GM12872 (cell line): ENCODE data around the gene ARHGAP31.

ENCODE experiments used
- TF ChIP-seq, protein P1 (sequence below): IDR thresholded peaks from 3 replicates; pipeline ENCODE4 v1.5.1; 2011; ENCODE audit warnings: low read depth, mild to moderate bottlenecking, low read length, moderate library complexity; ENCODE audit not compliant: insufficient read depth

The ARHGAP31 gene

DNA sequence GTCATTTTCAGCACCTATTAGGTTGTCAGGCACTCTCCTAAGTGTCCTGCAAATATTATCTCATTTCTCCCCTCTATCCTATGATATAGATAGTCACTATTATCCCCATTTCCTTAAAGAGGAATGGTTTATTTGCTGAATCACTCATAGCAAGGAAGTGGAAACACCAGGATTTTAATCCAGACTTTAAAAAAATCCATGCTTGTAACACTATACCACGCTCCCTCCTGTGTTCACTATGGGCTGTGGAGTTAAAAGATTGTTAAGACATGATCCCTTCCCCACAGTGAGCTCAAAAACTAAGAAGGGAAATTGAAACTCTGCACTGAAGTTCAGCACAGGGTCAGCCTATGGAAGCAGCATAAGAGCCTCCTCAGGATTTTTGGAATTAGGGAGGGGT, 109.0 kb downstream of the ARHGAP31 start:
- TF ChIP-seq, protein P1, sequence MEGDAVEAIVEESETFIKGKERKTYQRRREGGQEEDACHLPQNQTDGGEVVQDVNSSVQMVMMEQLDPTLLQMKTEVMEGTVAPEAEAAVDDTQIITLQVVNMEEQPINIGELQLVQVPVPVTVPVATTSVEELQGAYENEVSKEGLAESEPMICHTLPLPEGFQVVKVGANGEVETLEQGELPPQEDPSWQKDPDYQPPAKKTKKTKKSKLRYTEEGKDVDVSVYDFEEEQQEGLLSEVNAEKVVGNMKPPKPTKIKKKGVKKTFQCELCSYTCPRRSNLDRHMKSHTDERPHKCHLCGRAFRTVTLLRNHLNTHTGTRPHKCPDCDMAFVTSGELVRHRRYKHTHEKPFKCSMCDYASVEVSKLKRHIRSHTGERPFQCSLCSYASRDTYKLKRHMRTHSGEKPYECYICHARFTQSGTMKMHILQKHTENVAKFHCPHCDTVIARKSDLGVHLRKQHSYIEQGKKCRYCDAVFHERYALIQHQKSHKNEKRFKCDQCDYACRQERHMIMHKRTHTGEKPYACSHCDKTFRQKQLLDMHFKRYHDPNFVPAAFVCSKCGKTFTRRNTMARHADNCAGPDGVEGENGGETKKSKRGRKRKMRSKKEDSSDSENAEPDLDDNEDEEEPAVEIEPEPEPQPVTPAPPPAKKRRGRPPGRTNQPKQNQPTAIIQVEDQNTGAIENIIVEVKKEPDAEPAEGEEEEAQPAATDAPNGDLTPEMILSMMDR = no peak

DNA sequence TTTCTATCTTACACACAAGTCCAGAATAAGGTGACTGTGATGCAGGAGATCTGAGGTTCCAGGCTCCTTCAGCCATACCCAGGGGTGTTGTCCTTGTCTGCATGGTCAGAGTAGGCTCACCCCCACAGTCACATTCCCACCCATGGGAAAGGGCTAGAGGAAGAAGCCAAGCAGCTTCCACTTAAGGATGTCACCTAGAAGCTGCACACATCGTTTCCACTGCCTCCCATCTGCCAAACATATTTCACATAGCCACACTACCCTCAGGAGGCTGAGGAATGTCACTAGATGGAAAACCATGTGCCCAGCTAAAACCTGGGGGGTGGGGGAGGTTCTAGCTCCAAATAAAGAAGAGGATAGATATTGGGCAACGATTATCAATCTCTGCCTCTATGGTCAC, 111.1 kb downstream of the ARHGAP31 start:
- TF ChIP-seq, protein P1 = no peak

DNA sequence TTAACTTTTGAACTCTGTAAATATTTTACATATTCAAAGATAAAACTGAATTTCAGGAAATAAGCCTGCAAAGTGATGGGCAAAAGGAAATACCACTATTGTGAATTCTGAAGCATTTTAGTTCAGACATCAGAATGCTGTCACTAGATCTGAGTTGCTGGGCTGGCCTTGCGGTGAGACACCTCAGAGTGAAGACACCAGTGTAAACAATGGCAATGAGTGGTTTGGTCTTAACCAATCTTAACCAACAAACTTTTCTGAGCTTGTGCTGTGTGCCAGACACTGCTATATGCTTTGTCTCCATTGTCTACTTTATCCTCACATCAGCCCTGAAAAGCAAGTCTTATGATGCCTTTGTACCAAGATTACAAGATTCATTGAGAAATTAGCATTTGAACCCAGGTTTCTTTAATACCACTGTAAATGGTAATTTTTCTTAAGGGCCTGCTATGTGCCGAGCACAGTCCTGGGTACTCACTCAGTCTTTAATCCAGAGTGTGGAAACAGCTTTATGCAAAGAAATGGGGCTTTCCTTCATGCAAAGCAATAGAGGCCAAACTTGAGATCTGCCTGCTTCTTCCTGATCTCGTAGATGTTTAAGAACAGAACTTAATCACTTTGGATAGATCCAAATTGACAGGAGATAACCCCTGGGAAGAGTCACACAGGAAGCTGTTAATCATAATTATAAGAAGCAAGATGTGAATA, 114.2 kb downstream of the ARHGAP31 start:
- TF ChIP-seq, protein P1 = no peak

DNA sequence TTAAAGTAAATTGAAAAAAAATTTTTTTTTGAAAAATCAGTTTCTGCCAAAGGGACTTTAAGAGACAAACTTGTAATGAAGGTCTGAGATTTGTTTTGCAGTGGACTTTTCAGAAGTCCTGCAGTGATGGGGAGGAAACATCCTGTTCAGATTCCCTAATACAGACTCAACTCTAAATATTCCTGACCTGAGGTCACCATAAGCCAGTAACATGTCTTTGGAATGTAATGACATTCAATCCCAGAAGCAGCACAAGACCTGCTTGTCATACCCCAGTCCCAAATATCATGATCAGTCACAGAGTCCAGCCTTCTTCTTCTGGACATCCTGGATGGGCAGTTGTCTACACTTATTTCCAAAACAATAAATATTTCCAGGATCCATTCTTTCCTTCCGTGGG, 115.7 kb downstream of the ARHGAP31 start:
- TF ChIP-seq, protein P1 = no peak

DNA sequence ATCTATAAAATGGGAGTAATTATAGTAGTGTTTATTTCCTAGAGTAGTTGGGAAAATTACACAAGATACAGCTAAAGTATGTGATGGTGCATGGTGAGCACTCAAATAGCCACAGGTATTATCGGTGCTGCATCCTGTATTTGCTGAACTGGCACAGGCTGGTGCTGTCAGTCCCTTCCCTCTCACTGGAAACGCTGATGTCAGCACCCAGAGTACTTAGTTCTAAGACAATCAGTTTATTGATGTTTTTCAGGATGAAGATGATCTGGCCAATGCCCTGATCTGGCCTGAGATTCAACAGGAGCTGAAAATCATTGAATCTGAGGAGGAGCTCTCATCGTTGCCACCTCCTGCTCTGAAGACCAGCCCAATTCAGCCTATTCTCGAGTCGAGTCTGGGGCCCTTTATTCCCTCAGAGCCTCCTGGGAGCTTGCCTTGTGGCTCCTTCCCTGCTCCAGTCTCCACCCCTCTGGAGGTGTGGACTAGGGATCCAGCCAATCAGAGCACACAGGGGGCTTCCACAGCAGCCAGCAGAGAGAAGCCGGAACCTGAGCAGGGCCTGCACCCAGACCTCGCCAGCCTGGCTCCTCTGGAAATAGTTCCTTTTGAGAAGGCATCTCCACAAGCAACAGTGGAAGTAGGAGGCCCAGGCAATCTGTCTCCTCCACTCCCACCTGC, 119.6 kb downstream of the ARHGAP31 start:
- TF ChIP-seq, protein P1 = no peak

DNA sequence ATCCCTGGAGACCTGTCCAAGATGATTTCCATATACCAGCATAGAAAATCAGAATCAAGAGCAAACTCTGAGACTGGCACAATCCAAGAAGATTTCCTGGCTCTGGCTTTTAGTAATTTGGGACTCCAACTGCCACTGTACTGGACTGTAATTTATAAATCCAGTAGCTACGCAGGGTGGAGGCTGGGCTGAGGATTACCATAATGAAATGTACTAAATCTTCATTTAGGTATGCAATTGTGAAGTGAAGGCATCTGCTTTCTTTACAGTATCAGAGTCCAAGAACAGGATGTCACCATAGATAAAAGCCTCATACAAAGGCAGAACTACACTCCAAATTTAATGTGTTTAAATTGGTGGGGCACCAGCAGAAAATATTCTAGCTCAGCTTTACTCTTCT, 122.7 kb downstream of the ARHGAP31 start:
- TF ChIP-seq, protein P1 = no peak

DNA sequence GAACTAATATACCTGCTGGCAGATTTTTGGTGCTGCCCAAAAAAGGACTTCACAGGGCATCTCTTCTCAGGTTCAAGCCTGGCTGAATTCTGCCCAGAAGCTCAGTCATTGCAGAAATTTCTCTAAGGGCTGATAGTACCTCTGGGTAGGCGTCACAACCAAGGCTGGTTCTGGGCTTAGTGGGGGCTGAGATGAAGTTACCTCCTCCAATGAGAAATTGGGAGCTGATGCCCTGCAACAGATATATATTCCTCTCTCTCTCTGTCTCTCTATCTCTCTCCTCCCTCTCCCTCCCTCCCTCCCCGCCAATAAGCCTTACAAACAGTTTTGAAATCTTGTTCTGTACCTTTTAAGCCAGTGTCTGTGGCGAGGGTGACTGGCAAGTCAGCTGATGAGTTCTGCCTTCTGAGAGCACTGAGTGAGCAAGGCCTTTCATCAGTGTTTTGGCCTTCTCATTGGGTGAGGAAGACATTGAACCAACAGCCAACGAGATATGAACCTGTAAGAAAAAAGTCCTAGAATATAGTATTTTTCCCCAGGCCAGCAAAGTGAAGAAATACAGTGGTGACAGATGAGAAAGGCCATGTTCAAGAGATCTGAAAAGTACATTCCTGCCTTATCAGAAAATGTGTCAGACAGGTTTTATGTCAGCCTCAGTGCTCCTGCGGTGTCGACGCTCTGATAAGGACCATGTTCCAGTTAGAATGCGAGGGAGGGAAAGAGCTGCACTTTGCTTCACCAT, 123.8 kb downstream of the ARHGAP31 start:
- TF ChIP-seq, protein P1 = no peak
